ENCODE measurements around the gene PLCH2.

GRCh38 chr1:2515763-2516080 is 39.6 kb downstream of the PLCH2 start:
- no peak for TF ChIP-seq CTCF (IDR thresholded peaks at IDR 0.05)
- TF ChIP-seq POLR2A (IDR thresholded peaks at IDR 0.05): no peak
